Heart left ventricle (tissue), 16 donors: ENCODE results near the gene CD164L2. TPM values are rescaled to one million over a fixed set of nuclear protein-coding genes. Genes with fewer than 3 reads are reported as not detected.

Experiments
- ATAC-seq, 4 donors: fragments of 200-7000 bp; cut with Tn5 transposase; one replicate each; pipeline ENCODE4 v1.9.1; 2020 to 2022; ENCODE audit warnings: moderate library complexity in 4 of 4, mild to moderate bottlenecking in 3 of 4, moderate number of reproducible peaks in 1 of 4
- DNase-seq, 5 donors: peaks; one replicate each; pipeline ENCODE4 v3.0.0-alpha.2; 2020
- H3K27ac ChIP-seq, 12 donors: fragments of 200-600 bp; sonication (generic) in 4 of 12; one replicate each; pipeline versions ENCODE4 v1.5.0 to v1.8.0; 2016 to 2022; ENCODE audit warnings: mild to moderate bottlenecking in 2 of 12
- H3K27me3 ChIP-seq, 9 donors: fragments of 200-600 bp; sonication (generic) in 2 of 9; one replicate each; pipeline versions ENCODE4 v1.5.1 to v1.8.0; 2016 to 2022; ENCODE audit warnings: mild to moderate bottlenecking in 3 of 9
- H3K36me3 ChIP-seq, 9 donors: fragments of 200-600 bp; sonication (generic) in 2 of 9; one replicate each; pipeline versions ENCODE4 v1.5.0 to v1.8.0; 2018 to 2022; ENCODE audit warnings: mild to moderate bottlenecking in 2 of 9
- H3K4me1 ChIP-seq, 12 donors: fragments of 200-600 bp; sonication (generic) in 4 of 12; one replicate each; pipeline versions ENCODE4 v1.5.0 to v1.8.0; 2016 to 2022; ENCODE audit warnings: mild to moderate bottlenecking in 3 of 12
- H3K4me3 ChIP-seq, 12 donors: fragments of 200-600 bp; sonication (generic) in 4 of 12; one replicate each; pipeline versions ENCODE4 v1.5.0 to v1.8.0; 2017 to 2022; ENCODE audit warnings: mild to moderate bottlenecking in 9 of 12, moderate library complexity in 4 of 12
- H3K9me3 ChIP-seq, 12 donors: fragments of 200-600 bp; sonication (generic) in 4 of 12; one replicate each; pipeline versions ENCODE4 v1.5.0 to v1.8.0; 2016 to 2022; ENCODE audit warnings: mild to moderate bottlenecking in 1 of 12
- CTCF ChIP-seq, 12 donors: fragments of 200-600 bp; sonication (generic) in 4 of 12; IDR thresholded peaks; one replicate each; pipeline versions ENCODE4 v1.5.0 to v1.8.0; 2018 to 2022; ENCODE audit warnings: antibody characterized with exemption in 12 of 12, mild to moderate bottlenecking in 5 of 12
- POLR2A ChIP-seq, 2 donors: fragments of 450-650 bp; IDR thresholded peaks; one replicate each; pipeline ENCODE4 v1.6.1; 2017; ENCODE audit warnings: antibody characterized with exemption in 2 of 2, mild to moderate bottlenecking in 2 of 2, moderate library complexity in 2 of 2
- WGBS, 4 donors: extraction: QIAGEN DNeasy Blood & Tissue Kit in 2 of 4; methylation state at CpG; one replicate each; pipeline versions ENCODE4 v1.1.5 to v1.1.7; 2013 to 2018; 5-methylcytosine and 5-hydroxymethylcytosine counted together
- intact Hi-C, 10 donors: fragments of 100-400 bp; cut with DNase I; formaldehyde crosslinking; loops; one replicate each; pipeline versions ENCODE4 v1.11.1 to v1.14.2; 2022
- polyA plus RNA-seq, 2 donors: library from polyadenylated mRNA; stranded (reverse); fragments of 200-250 nt; gene quantifications; one replicate each; pipeline ENCODE4 v1.2.3, GENCODE V29; 2013
- total RNA-seq, 9 donors: library from RNA; depleted of rRNA in 2 of 9; stranded (reverse); fragments of >200 nt in 2 of 9; fragmentation: NEBNext Ultra II Directional in 3 of 9; extraction: Animal tissue kit (Norgen Biotek cat#: 25700) in 3 of 9; gene quantifications; one replicate each; pipeline versions ENCODE4 v1.1.0 to v1.2.4, GENCODE V29; 2016 to 2023
- donor health status: ischemic (EF 13 %, LVEDD 7.1; RV severe dilation, severe dysfunction).
- donor health status: healthy with polysubstance abuse.
- donor health status: DM: no; HTN: yes; CAD: no.
- donor health status: DM: no; HTN: no; CAD: no.
- donor health status: ischemic (EF 25% LVEDD 6.9; RV normal size, moderate dysfunction).
- donor health status: ischemic (EF 25% LVEDD 5.7; RV mildly dilated, moderate dysfunction).
- donor health status: healthy.
- donor health status: DM: yes; HTN: yes; CAD: no.
- donor health status: ischemic (EF 35%, LVEDD 5.7; RV mildly dilated, moderate dysfunction).
- donor health status: nonischemic (EF 11% LVEDD 7.7; RV severe dilation, severe dysfunction).
- donor health status: DM: yes; HTN: yes; CAD: no.
- donor health status: PGD.
- donor health status: ischemic (EF 29% LVEDD 5.4; RV normal size, mild dysfunction).
- donor health status: nonischemic (EF 23%, LVEDD 6.1; RV moderate dilation, normal function).

Gene CD164L2
- total and polyA plus RNA-seq, 11 donors, result not detected

- 93 to 96% (median 95%) methylated on average over 13 of the region's 13 CpGs for WGBS, 4 donors
- H3K4me3 ChIP-seq, result no peak overlapping the region
- H3K27me3 ChIP-seq, result peaks cover 0 to 5% (median 0%) of the 10 kb centered on the region in 9 donors
- no peak for DNase-seq
- peaks cover 0 to 32% (median 2%) of the 10 kb centered on the region in 12 donors for H3K4me1 ChIP-seq
- intact Hi-C loops, result loop anchor here in 1 of 10 donors (10.0 kb wide), 1 partner anchor 279 kb away; no protein-coding TSS in a partner anchor
- no peak for ATAC-seq
- no peak overlapping the region for H3K27ac ChIP-seq
- TF ChIP-seq CTCF (IDR thresholded peaks at IDR 0.05) (no peak), POLR2A (IDR thresholded peaks at IDR 0.05) (no peak)
- H3K9me3 ChIP-seq, result no peaks in the 10 kb centered on the region
- H3K36me3 ChIP-seq, result no peaks in the 10 kb centered on the region
Observed at GRCh38 chr1:27383661-27384060, 528 bp upstream of the CD164L2 start.

- Histone ChIP-seq H3K27me3 (peaks cover 0 to 5% (median 0%) of the 10 kb centered on the region in 9 donors), H3K4me3 (no peak overlapping the region), H3K36me3 (no peaks in the 10 kb centered on the region), H3K4me1 (peaks cover 0 to 31% (median 1%) of the 10 kb centered on the region in 12 donors), H3K27ac (no peak overlapping the region), H3K9me3 (no peaks in the 10 kb centered on the region)
- DNase-seq (no peak), ATAC-seq (no peak)
- TF ChIP-seq CTCF (IDR thresholded peaks at IDR 0.05), result no peak
- no peak for TF ChIP-seq POLR2A (IDR thresholded peaks at IDR 0.05)
- WGBS, 4 donors, result 75 to 85% (median 82%) methylated on average over 6 to 18 of the region's 18 CpGs
- intact Hi-C loops, result loop anchor here in 1 of 10 donors (10.0 kb wide), 1 partner anchor 277 kb away; no protein-coding TSS in a partner anchor
Observed at GRCh38 chr1:27381969-27382762, 967 bp downstream of the CD164L2 start.

GRCh38 chr1:27380766-27381733 is 2.1 kb downstream of the CD164L2 start:
- intact Hi-C loops, result loop anchor here in 1 of 10 donors (10.0 kb wide), 1 partner anchor 276 kb away; no protein-coding TSS in a partner anchor
- 77 to 83% (median 80%) methylated on average over 10 to 12 of the region's 12 CpGs for WGBS, 4 donors
- peaks cover 0 to 33% (median 4%) of the 10 kb centered on the region in 12 donors for H3K4me1 ChIP-seq
- no peak overlapping the region for H3K27ac ChIP-seq
- ATAC-seq, result peak in 3 of 4 donors; percentile 14 to 43 (median 23)
- DNase-seq, result peak in 1 of 5 donors; percentile 61
- H3K4me3 ChIP-seq, result no peak overlapping the region
- H3K9me3 ChIP-seq, result no peaks in the 10 kb centered on the region
- no peaks in the 10 kb centered on the region for H3K36me3 ChIP-seq
- H3K27me3 ChIP-seq, result peaks cover 0 to 5% (median 0%) of the 10 kb centered on the region in 9 donors
- no peak for TF ChIP-seq CTCF (IDR thresholded peaks at IDR 0.05)
